HUES64 (cell line): ENCODE measurements around the gene SMIM17.

Experiments
- H3K27ac ChIP-seq: 2 replicates; pipeline ENCODE4 v1.7.0; 2013; ENCODE audit warnings: low read depth, low read length, inconsistent platforms
- H3K27me3 ChIP-seq: 2 replicates; pipeline ENCODE4 v1.6.1; 2013; ENCODE audit warnings: mild to moderate bottlenecking, low read length; ENCODE audit not compliant: insufficient read depth
- H3K36me3 ChIP-seq: 2 replicates; pipeline ENCODE4 v1.6.1; 2013; ENCODE audit warnings: mild to moderate bottlenecking, low read length; ENCODE audit not compliant: insufficient read depth
- H3K4me1 ChIP-seq: 2 replicates; pipeline ENCODE4 v1.6.1; 2013; ENCODE audit warnings: mild to moderate bottlenecking, low read length, moderate library complexity; ENCODE audit not compliant: insufficient read depth
- H3K4me3 ChIP-seq: 2 replicates; pipeline ENCODE4 v1.5.1; 2013; ENCODE audit warnings: mild to moderate bottlenecking, low read length, moderate library complexity
- H3K9ac ChIP-seq: 2 replicates; pipeline ENCODE4 v1.6.1; 2013; ENCODE audit warnings: mild to moderate bottlenecking, low read depth, low read length
- H3K9me3 ChIP-seq: 2 replicates; pipeline ENCODE4 v1.6.1; 2013; ENCODE audit warnings: low read depth, low read length; ENCODE audit not compliant: insufficient read depth
- WGBS: fragments of 150-250, 120-280 bp; methylation state at CpG from one replicate; pipeline ENCODE4 v1.1.7; 2013; ENCODE audit warnings: missing lambda C conversion rate; 5-methylcytosine and 5-hydroxymethylcytosine counted together

Gene SMIM17

DNA sequence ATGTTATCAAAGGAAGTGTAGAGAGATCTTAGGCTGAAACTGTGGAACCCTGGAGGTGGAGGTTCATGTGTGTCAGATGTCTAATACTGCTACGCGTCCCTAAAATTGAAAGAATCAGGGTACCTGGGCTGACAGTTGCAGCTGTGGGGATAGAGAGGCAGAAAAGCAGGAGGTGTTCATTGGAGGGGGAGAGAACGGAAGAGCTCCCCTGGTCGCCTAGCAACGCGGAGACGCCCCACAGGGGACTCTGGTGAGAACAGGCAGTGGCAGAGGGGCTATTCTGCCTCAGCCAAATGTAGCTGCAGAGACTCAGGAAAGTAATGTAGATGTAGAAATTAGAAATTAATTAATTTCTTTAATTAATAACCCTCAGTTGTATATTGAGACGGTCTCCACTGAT is 38.7 kb downstream of the SMIM17 start:
- Histone ChIP-seq H3K4me1 (no peaks in the 10 kb centered on the region), H3K9me3 (peaks cover 66% of the 10 kb centered on the region), H3K36me3 (no peaks in the 10 kb centered on the region), H3K27ac (no peak overlapping the region), H3K27me3 (no peaks in the 10 kb centered on the region), H3K9ac (no peak overlapping the region), H3K4me3 (no peak overlapping the region)
- 93% methylated on average over 8 of the region's 8 CpGs for WGBS

- Histone ChIP-seq H3K36me3 (no peaks in the 10 kb centered on the region), H3K9me3 (peaks cover 66% of the 10 kb centered on the region), H3K4me3 (no peak overlapping the region), H3K4me1 (no peaks in the 10 kb centered on the region), H3K27me3 (no peaks in the 10 kb centered on the region), H3K9ac (no peak overlapping the region), H3K27ac (no peak overlapping the region)
- 84% methylated on average over 6 of the region's 7 CpGs for WGBS
Observed at GRCh38 chr19:56683116-56683515, 40.2 kb downstream of the SMIM17 start.

GRCh38 chr19:56687031-56687430 is 44.1 kb downstream of the SMIM17 start:
- H3K4me1 ChIP-seq = no peaks in the 10 kb centered on the region
- H3K9me3 ChIP-seq = peaks cover 56% of the 10 kb centered on the region
- 78% methylated on average over 8 of the region's 8 CpGs for WGBS

GRCh38 chr19:56689198-56689597 is 46.2 kb downstream of the SMIM17 start:
- H3K9me3 ChIP-seq = peaks cover 64% of the 10 kb centered on the region
- no peaks in the 10 kb centered on the region for H3K4me1 ChIP-seq
- no peak overlapping the region for H3K4me3 ChIP-seq
- WGBS = 83% methylated on average over 10 of the region's 10 CpGs
- H3K27me3 ChIP-seq = no peaks in the 10 kb centered on the region
- H3K9ac ChIP-seq = no peak overlapping the region
- no peak overlapping the region for H3K27ac ChIP-seq
- H3K36me3 ChIP-seq = no peaks in the 10 kb centered on the region

More at GRCh38 chr19:56687031-56687430, 44.1 kb downstream of the SMIM17 start:
- H3K27ac ChIP-seq = no peak overlapping the region
- no peaks in the 10 kb centered on the region for H3K36me3 ChIP-seq
- no peak overlapping the region for H3K4me3 ChIP-seq
- no peak overlapping the region for H3K9ac ChIP-seq
- no peaks in the 10 kb centered on the region for H3K27me3 ChIP-seq

- Histone ChIP-seq H3K9ac (no peak overlapping the region), H3K9me3 (peaks cover 66% of the 10 kb centered on the region), H3K36me3 (no peaks in the 10 kb centered on the region), H3K27me3 (no peaks in the 10 kb centered on the region), H3K27ac (no peak overlapping the region), H3K4me1 (no peaks in the 10 kb centered on the region), H3K4me3 (no peak overlapping the region)
- WGBS = 90% methylated on average over 8 of the region's 10 CpGs
Observed at GRCh38 chr19:56690670-56691069, 47.7 kb downstream of the SMIM17 start.

DNA sequence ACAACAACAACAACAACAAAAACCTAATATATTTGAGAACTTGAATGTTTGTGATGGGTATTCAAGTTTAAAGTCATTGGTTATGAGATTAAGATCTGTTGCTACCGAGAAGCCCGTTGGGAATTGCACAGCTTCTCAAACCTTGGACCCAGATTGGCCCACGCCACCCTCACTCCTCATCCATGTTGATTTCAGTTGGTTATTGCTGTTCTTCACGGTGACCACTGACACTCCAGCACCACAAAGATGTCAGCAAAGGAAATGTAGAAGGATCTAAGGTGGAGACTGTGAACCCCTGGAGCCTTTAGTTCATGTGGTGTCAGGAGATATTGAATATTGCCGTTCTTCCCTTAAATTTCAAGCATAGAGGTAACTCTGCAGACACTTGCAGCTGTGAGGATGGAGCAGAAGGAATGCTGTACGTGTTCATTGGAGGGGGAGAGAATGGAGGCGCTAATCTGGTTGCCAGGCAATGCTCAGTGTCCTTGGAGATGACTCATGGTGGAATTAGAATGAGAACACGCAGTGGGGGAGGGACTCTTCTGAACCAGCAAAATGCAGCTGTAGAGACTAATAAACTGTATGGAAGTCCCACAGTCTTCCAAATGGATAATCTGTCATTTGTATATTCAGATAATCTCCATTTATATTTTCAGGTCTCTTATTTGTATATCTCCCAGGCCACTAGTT is 49.4 kb downstream of the SMIM17 start:
- H3K27me3 ChIP-seq = no peaks in the 10 kb centered on the region
- no peaks in the 10 kb centered on the region for H3K36me3 ChIP-seq
- 57% methylated on average over 8 of the region's 8 CpGs for WGBS
- no peak overlapping the region for H3K27ac ChIP-seq
- H3K9ac ChIP-seq = no peak overlapping the region
- no peaks in the 10 kb centered on the region for H3K4me1 ChIP-seq
- H3K9me3 ChIP-seq = peaks cover 67% of the 10 kb centered on the region
- no peak overlapping the region for H3K4me3 ChIP-seq

DNA sequence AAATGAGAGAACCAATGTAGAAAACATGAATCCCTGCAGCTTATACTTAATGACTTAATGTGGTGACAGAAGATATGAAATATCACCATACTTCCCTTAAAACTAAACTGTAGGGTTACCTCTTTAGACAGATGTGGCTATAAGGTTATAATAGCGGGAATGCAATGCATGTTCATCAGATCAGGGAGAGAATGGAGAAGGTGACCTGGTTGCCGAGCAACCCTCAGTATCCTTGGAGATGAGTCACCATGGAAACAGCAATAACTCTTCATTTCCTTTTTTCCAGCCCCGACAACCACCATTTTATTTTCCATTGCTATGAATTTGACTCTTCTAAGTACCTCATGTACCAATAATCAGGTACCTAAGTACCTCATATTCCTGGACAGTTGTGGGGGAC is 56.6 kb downstream of the SMIM17 start:
- no peak overlapping the region for H3K27ac ChIP-seq
- H3K36me3 ChIP-seq = no peaks in the 10 kb centered on the region
- no peaks in the 10 kb centered on the region for H3K27me3 ChIP-seq
- H3K4me1 ChIP-seq = no peaks in the 10 kb centered on the region
- WGBS = 68% methylated on average over 3 of the region's 3 CpGs
- peaks cover 82% of the 10 kb centered on the region for H3K9me3 ChIP-seq
- H3K4me3 ChIP-seq = no peak overlapping the region; the same call in 1 of the 2 replicates
- H3K9ac ChIP-seq = no peak overlapping the region

DNA sequence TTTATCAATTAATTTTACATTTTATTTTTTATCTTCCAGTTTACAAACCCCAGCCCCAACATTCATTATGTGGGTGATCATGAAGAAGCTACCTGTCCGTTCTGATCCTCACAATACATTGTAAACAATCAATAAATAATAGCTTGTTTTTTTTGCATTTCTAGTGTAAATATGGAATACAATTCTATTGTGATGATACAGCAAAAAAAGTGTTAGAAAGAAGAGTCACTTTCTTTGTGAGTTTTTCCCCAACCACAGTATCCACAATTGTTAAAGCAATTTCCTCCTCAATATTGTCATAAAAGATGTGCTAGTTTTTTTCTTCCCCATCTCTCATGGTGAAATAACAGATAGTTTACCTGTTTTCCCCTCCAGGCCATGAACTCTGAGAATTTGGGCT is 58.9 kb downstream of the SMIM17 start:
- WGBS = no CpG with 5 or more reads among the region's 1 CpG
- H3K9me3 ChIP-seq = peaks cover 86% of the 10 kb centered on the region
- no peak overlapping the region for H3K27ac ChIP-seq
- H3K36me3 ChIP-seq = no peaks in the 10 kb centered on the region
- H3K27me3 ChIP-seq = no peaks in the 10 kb centered on the region
- H3K4me3 ChIP-seq = no peak overlapping the region
- H3K9ac ChIP-seq = no peak overlapping the region
- no peaks in the 10 kb centered on the region for H3K4me1 ChIP-seq

GRCh38 chr19:56705939-56706338 is 63.0 kb downstream of the SMIM17 start:
- H3K27ac ChIP-seq = no peak overlapping the region
- 55% methylated on average over 1 of the region's 1 CpG for WGBS

More at GRCh38 chr19:56705939-56706338, 63.0 kb downstream of the SMIM17 start:
- H3K9ac ChIP-seq = no peak overlapping the region
- no peak overlapping the region for H3K4me3 ChIP-seq
- no peaks in the 10 kb centered on the region for H3K27me3 ChIP-seq
- no peaks in the 10 kb centered on the region for H3K36me3 ChIP-seq
- H3K9me3 ChIP-seq = peaks cover 86% of the 10 kb centered on the region
- H3K4me1 ChIP-seq = no peaks in the 10 kb centered on the region
